ENCODE results near the gene SLC39A12. TPM values are rescaled to one million over a fixed set of nuclear protein-coding genes. Genes with fewer than 3 reads are reported as not detected.

The SLC39A12 gene
- total and polyA plus RNA-seq, 2 of the 8 experiments (the other 6 are each of a cell fraction or from before 2014, with no cell fraction given) = not detected

- WGBS, 2 experiments (ENCODE audit: extremely low coverage in 1 of 2, insufficient coverage in 1 of 2, insufficient read length in 1 of 2, insufficient replicate concordance in 2 of 2, low coverage in 1 of 2, low lambda C conversion rate in 2 of 2, missing lambda C conversion rate in 1 of 2) = 86% methylated on average over 3 of the region's 3 CpGs; no CpG with 5 or more reads in 1 of the 2 experiments
- FAIRE-seq (no peak), DNase-seq (ENCODE audit: low read depth in 1 of 2, low spot score in 2 of 2) (no peak)
- no peak overlapping the region for H3K23ac ChIP-seq (ENCODE audit: insufficient read length)
- H2BK120ac ChIP-seq (replicated peaks; ENCODE audit: low read depth, low read length) = no peak overlapping the region
- no peak overlapping the region for H3K14ac ChIP-seq (ENCODE audit: insufficient read length)
- no peak overlapping the region for H2BK5ac ChIP-seq (ENCODE audit: low read depth, low read length)
- no peak overlapping the region for H3K4ac ChIP-seq (replicated peaks; ENCODE audit: insufficient read length, low read depth, low read length)
- H2AFZ ChIP-seq (ENCODE audit: low read length) = no peak overlapping the region
- no peak overlapping the region for H4K91ac ChIP-seq (replicated peaks; ENCODE audit: insufficient read length, low read length)
- no peak overlapping the region for H3K9ac ChIP-seq (replicated peaks in 1 of 4; ENCODE audit: extremely low read depth in 1 of 4, low read depth in 3 of 4, low read length in 3 of 4)
- no peaks in the 10 kb centered on the region for H3K79me1 ChIP-seq (ENCODE audit: low read depth, low read length)
- no peak overlapping the region for H4K5ac ChIP-seq (ENCODE audit: insufficient read length, low read depth, low read length)
- no peaks in the 10 kb centered on the region for H4K20me1 ChIP-seq (replicated peaks in 1 of 2; ENCODE audit: control insufficient read depth in 1 of 2, insufficient read depth in 2 of 2, low read length in 2 of 2)
- no peaks in the 10 kb centered on the region for H3K27me3 ChIP-seq (replicated peaks in 1 of 4; ENCODE audit: control insufficient read depth in 3 of 4, extremely low read depth in 1 of 4, insufficient read depth in 3 of 4, low read length in 3 of 4)
- no peaks in the 10 kb centered on the region for H3K9me3 ChIP-seq (ENCODE audit: insufficient read depth in 2 of 2, low read depth in 1 of 2, low read length in 1 of 2)
- H3K27ac ChIP-seq (ENCODE audit: low read depth, low read length) = no peak overlapping the region
- no peak overlapping the region for H2AK5ac ChIP-seq (ENCODE audit: low read depth, low read length)
- ChIA-PET POLR2A (ENCODE audit: partially characterized antibody) (no interaction called here), CTCF (ENCODE audit: partially characterized antibody) (interaction anchor here (1.0 to 1.3 kb wide), 2 partner anchors 13 to 17 kb away, joined by 3 to 6 read pairs; no protein-coding TSS in a partner anchor)
- H3K4me3 ChIP-seq (ENCODE audit: extremely low read depth in 1 of 4, insufficient read depth in 2 of 4, low read depth in 3 of 4, low read length in 4 of 4) = no peak overlapping the region
- H3K23me2 ChIP-seq (ENCODE audit: low read depth, low read length) = no peaks in the 10 kb centered on the region
- no peak overlapping the region for H3K56ac ChIP-seq (replicated peaks; ENCODE audit: insufficient read length, low read depth, low read length)
- H2BK20ac ChIP-seq (ENCODE audit: low read length) = no peak overlapping the region
- H3K4me1 ChIP-seq (replicated peaks in 1 of 4; ENCODE audit: control insufficient read depth in 3 of 4, insufficient read depth in 4 of 4, low read length in 3 of 4) = no peaks in the 10 kb centered on the region
- H4K8ac ChIP-seq (ENCODE audit: extremely low read depth, insufficient read depth, low read length) = no peak overlapping the region
- H3K4me2 ChIP-seq (ENCODE audit: insufficient read depth in 1 of 2, low read depth in 2 of 2, low read length in 2 of 2) = no peak overlapping the region
- no peak overlapping the region for H2BK15ac ChIP-seq (ENCODE audit: low read length)
- H3K18ac ChIP-seq (ENCODE audit: extremely low read depth, low read length) = no peak overlapping the region
- H3K79me2 ChIP-seq (ENCODE audit: control insufficient read depth in 1 of 2, insufficient read depth in 2 of 2, low read length in 2 of 2) = no peaks in the 10 kb centered on the region
- H2BK12ac ChIP-seq (ENCODE audit: low read depth, low read length) = no peak overlapping the region
- no peaks in the 10 kb centered on the region for H3K36me3 ChIP-seq (ENCODE audit: control insufficient read depth in 2 of 4, insufficient read depth in 4 of 4, low read length in 3 of 4)
- TF ChIP-seq, protein P1, sequence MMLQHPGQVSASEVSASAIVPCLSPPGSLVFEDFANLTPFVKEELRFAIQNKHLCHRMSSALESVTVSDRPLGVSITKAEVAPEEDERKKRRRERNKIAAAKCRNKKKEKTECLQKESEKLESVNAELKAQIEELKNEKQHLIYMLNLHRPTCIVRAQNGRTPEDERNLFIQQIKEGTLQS (IDR thresholded peaks at IDR 0.05; ENCODE audit: insufficient read depth, low read depth, low read length) = no peak
Observed at GRCh38 chr10:18073314-18073713, 121.6 kb downstream of the SLC39A12 start.
